ENCODE results near the gene PLCL2.
A peak's percentile ranks its signal among the peaks of the same experiment; 100 is the strongest.

The PLCL2 gene

GRCh38 chr3:16897254-16897926 is 12.6 kb downstream of the PLCL2 start:
- Mint-ChIP-seq H3K27ac (peak overlapping the region; percentile 99), H3K4me3 (peak overlapping the region; percentile 74), H3K9me3 (no peaks in the 10 kb centered on the region), H3K27me3 (no peaks in the 10 kb centered on the region), H3K4me1 (peaks cover 78% of the 10 kb centered on the region), H3K36me3 (peaks cover 11% of the 10 kb centered on the region)
- peak; percentile 96 for ATAC-seq

GRCh38 chr3:16898595-16899395 is 14.0 kb downstream of the PLCL2 start:
- peak overlapping the region; percentile 99 for H3K27ac Mint-ChIP-seq
- peaks cover 17% of the 10 kb centered on the region for H3K36me3 Mint-ChIP-seq
- H3K4me3 Mint-ChIP-seq, result no peak overlapping the region
- no peak for ATAC-seq
- no peaks in the 10 kb centered on the region for H3K9me3 Mint-ChIP-seq
- peaks cover 79% of the 10 kb centered on the region for H3K4me1 Mint-ChIP-seq
- no peaks in the 10 kb centered on the region for H3K27me3 Mint-ChIP-seq

- no peak overlapping the region for H3K4me3 Mint-ChIP-seq
- H3K27me3 Mint-ChIP-seq, result no peaks in the 10 kb centered on the region
- peak overlapping the region; percentile 99 for H3K27ac Mint-ChIP-seq
- no peak for ATAC-seq
- H3K36me3 Mint-ChIP-seq, result peaks cover 29% of the 10 kb centered on the region
- peaks cover 90% of the 10 kb centered on the region for H3K4me1 Mint-ChIP-seq
- no peaks in the 10 kb centered on the region for H3K9me3 Mint-ChIP-seq
Observed at GRCh38 chr3:16899919-16900318, 15.2 kb downstream of the PLCL2 start.

- no peak for ATAC-seq
- Mint-ChIP-seq H3K4me1 (peaks cover 90% of the 10 kb centered on the region), H3K27ac (peak overlapping the region; percentile 99), H3K9me3 (no peaks in the 10 kb centered on the region), H3K36me3 (peaks cover 29% of the 10 kb centered on the region), H3K4me3 (no peak overlapping the region), H3K27me3 (no peaks in the 10 kb centered on the region)
Observed at GRCh38 chr3:16900779-16901440, 16.2 kb downstream of the PLCL2 start.

GRCh38 chr3:16904423-16905417 is 20.0 kb downstream of the PLCL2 start:
- Mint-ChIP-seq H3K4me1 (peaks cover 74% of the 10 kb centered on the region), H3K27me3 (no peaks in the 10 kb centered on the region), H3K36me3 (peaks cover 21% of the 10 kb centered on the region), H3K27ac (peak overlapping the region; percentile 99), H3K9me3 (no peaks in the 10 kb centered on the region), H3K4me3 (no peak overlapping the region)
- peak; percentile 75 for ATAC-seq

- no peak overlapping the region for H3K4me3 Mint-ChIP-seq
- no peaks in the 10 kb centered on the region for H3K9me3 Mint-ChIP-seq
- H3K36me3 Mint-ChIP-seq, result peaks cover 30% of the 10 kb centered on the region
- no peak for ATAC-seq
- H3K4me1 Mint-ChIP-seq, result peaks cover 82% of the 10 kb centered on the region
- H3K27ac Mint-ChIP-seq, result peak overlapping the region; percentile 99
- no peaks in the 10 kb centered on the region for H3K27me3 Mint-ChIP-seq
Observed at GRCh38 chr3:16905704-16906103, 20.9 kb downstream of the PLCL2 start.

GRCh38 chr3:16906682-16907081 is 21.9 kb downstream of the PLCL2 start:
- no peaks in the 10 kb centered on the region for H3K9me3 Mint-ChIP-seq
- peaks cover 75% of the 10 kb centered on the region for H3K4me1 Mint-ChIP-seq
- H3K27ac Mint-ChIP-seq, result peak overlapping the region; percentile 55
- ATAC-seq, result no peak
- H3K4me3 Mint-ChIP-seq, result no peak overlapping the region
- H3K36me3 Mint-ChIP-seq, result peaks cover 30% of the 10 kb centered on the region
- H3K27me3 Mint-ChIP-seq, result no peaks in the 10 kb centered on the region

GRCh38 chr3:16907243-16907642 is 22.5 kb downstream of the PLCL2 start:
- Mint-ChIP-seq H3K27me3 (no peaks in the 10 kb centered on the region), H3K27ac (peak overlapping the region; percentile 55), H3K36me3 (peaks cover 30% of the 10 kb centered on the region), H3K4me3 (no peak overlapping the region), H3K4me1 (peaks cover 72% of the 10 kb centered on the region), H3K9me3 (no peaks in the 10 kb centered on the region)
- ATAC-seq, result peak; percentile 63

GRCh38 chr3:16908016-16908807 is 23.5 kb downstream of the PLCL2 start:
- no peak for ATAC-seq

GRCh38 chr3:16908896-16909295 is 24.1 kb downstream of the PLCL2 start:
- peak overlapping the region; percentile 52 for H3K27ac Mint-ChIP-seq
- no peaks in the 10 kb centered on the region for H3K9me3 Mint-ChIP-seq
- H3K4me3 Mint-ChIP-seq, result no peak overlapping the region
- peaks cover 70% of the 10 kb centered on the region for H3K4me1 Mint-ChIP-seq
- ATAC-seq, result no peak
- no peaks in the 10 kb centered on the region for H3K27me3 Mint-ChIP-seq
- H3K36me3 Mint-ChIP-seq, result peaks cover 23% of the 10 kb centered on the region

More at GRCh38 chr3:16908016-16908807, 23.5 kb downstream of the PLCL2 start:
- peaks cover 30% of the 10 kb centered on the region for H3K36me3 Mint-ChIP-seq
- H3K9me3 Mint-ChIP-seq, result no peaks in the 10 kb centered on the region
- H3K4me1 Mint-ChIP-seq, result peaks cover 72% of the 10 kb centered on the region
- no peak overlapping the region for H3K4me3 Mint-ChIP-seq
- H3K27me3 Mint-ChIP-seq, result no peaks in the 10 kb centered on the region
- peak overlapping the region; percentile 52 for H3K27ac Mint-ChIP-seq

- H3K4me3 Mint-ChIP-seq, result no peak overlapping the region
- peak overlapping the region; percentile 23 for H3K27ac Mint-ChIP-seq
- no peaks in the 10 kb centered on the region for H3K9me3 Mint-ChIP-seq
- no peak for ATAC-seq
- H3K27me3 Mint-ChIP-seq, result no peaks in the 10 kb centered on the region
- H3K4me1 Mint-ChIP-seq, result peaks cover 65% of the 10 kb centered on the region
- H3K36me3 Mint-ChIP-seq, result peaks cover 14% of the 10 kb centered on the region
Observed at GRCh38 chr3:16909802-16910201, 25.0 kb downstream of the PLCL2 start.

- Mint-ChIP-seq H3K27ac (peak overlapping the region; percentile 23), H3K36me3 (peaks cover 12% of the 10 kb centered on the region), H3K4me1 (peaks cover 62% of the 10 kb centered on the region), H3K9me3 (no peaks in the 10 kb centered on the region), H3K27me3 (no peaks in the 10 kb centered on the region), H3K4me3 (no peak overlapping the region)
- ATAC-seq, result no peak
Observed at GRCh38 chr3:16910207-16910606, 25.5 kb downstream of the PLCL2 start.

GRCh38 chr3:16911916-16912315 is 27.2 kb downstream of the PLCL2 start:
- Mint-ChIP-seq H3K27ac (peak overlapping the region; percentile 91), H3K4me3 (no peak overlapping the region), H3K36me3 (peaks cover 12% of the 10 kb centered on the region), H3K4me1 (peaks cover 64% of the 10 kb centered on the region), H3K27me3 (no peaks in the 10 kb centered on the region), H3K9me3 (no peaks in the 10 kb centered on the region)
- ATAC-seq, result no peak
